ENCODE measurements around the gene SLC35B3. TPM values are rescaled to one million over a fixed set of nuclear protein-coding genes. Genes with fewer than 3 reads are reported as not detected.
"Not testable (repeated sequence)": the region's sequence is repeated elsewhere in the genome, so short reads cannot be mapped to it uniquely, and the experiment has no call there.

The SLC35B3 gene
- total and polyA plus RNA-seq, 2 donors (not counting 1 experiment from before 2014, with no cell fraction given) = 19.0 to 42.1 TPM

- Histone ChIP-seq H3K27me3 (ENCODE audit: control insufficient read depth, insufficient read depth, low read length) (no peaks in the 10 kb centered on the region), H2AFZ (ENCODE audit: low read length) (no peak overlapping the region), H3K4me2 (ENCODE audit: extremely low read depth, insufficient read depth, low read length) (no peak overlapping the region), H3K79me2 (ENCODE audit: control insufficient read depth, insufficient read depth, low read length) (no peaks in the 10 kb centered on the region), H3K27ac (ENCODE audit: insufficient read depth, low read length) (no peak overlapping the region), H3K4me3 (replicated peaks in 1 of 4; ENCODE audit: control extremely low read depth in 1 of 4, insufficient read depth in 1 of 4, low read depth in 3 of 4, low read length in 4 of 4) (no peak overlapping the region), H3K9ac (ENCODE audit: insufficient read depth, low read length) (no peak overlapping the region), H3K36me3 (ENCODE audit: control insufficient read depth, insufficient read depth, low read length) (no peaks in the 10 kb centered on the region), H4K20me1 (ENCODE audit: control insufficient read depth, extremely low read depth, insufficient read depth, low read length) (no peaks in the 10 kb centered on the region), H3K4me1 (ENCODE audit: control insufficient read depth, extremely low read depth, insufficient read depth, low read length) (no peaks in the 10 kb centered on the region), H3K9me3 (ENCODE audit: control insufficient read depth, insufficient read depth, low read depth, low read length) (no peaks in the 10 kb centered on the region)
- no peak for DNase-seq (ENCODE audit: low read depth in 2 of 2)
- TF ChIP-seq CTCF (conservative IDR thresholded peaks at IDR 0.05 in 1 of 2, IDR thresholded peaks at IDR 0.05 in 1 of 2; ENCODE audit: low read depth in 1 of 2, low read length in 2 of 2) (no peak), EZH2 (IDR thresholded peaks at IDR 0.05; ENCODE audit: low read length, missing control alignments) (no peak)
Measured at GRCh38 chr6:8462694-8463093, 27.3 kb upstream of the SLC35B3 start.

GRCh38 chr6:8462169-8462568 is 26.8 kb upstream of the SLC35B3 start:
- TF ChIP-seq CTCF (conservative IDR thresholded peaks at IDR 0.05 in 1 of 2, IDR thresholded peaks at IDR 0.05 in 1 of 2; ENCODE audit: low read depth in 1 of 2, low read length in 2 of 2) (no peak), EZH2 (IDR thresholded peaks at IDR 0.05; ENCODE audit: low read length, missing control alignments) (no peak)

GRCh38 chr6:8446391-8446790 is 11.0 kb upstream of the SLC35B3 start:
- H3K79me2 ChIP-seq (ENCODE audit: control insufficient read depth, insufficient read depth, low read length) = no peaks in the 10 kb centered on the region
- H3K9ac ChIP-seq (ENCODE audit: insufficient read depth, low read length) = no peak overlapping the region
- no peaks in the 10 kb centered on the region for H3K4me1 ChIP-seq (ENCODE audit: control insufficient read depth, extremely low read depth, insufficient read depth, low read length)
- H3K4me2 ChIP-seq (ENCODE audit: extremely low read depth, insufficient read depth, low read length) = no peak overlapping the region
- no peaks in the 10 kb centered on the region for H3K27me3 ChIP-seq (ENCODE audit: control insufficient read depth, insufficient read depth, low read length)
- no peak for DNase-seq (ENCODE audit: low read depth in 2 of 2)
- H2AFZ ChIP-seq (ENCODE audit: low read length) = no peak overlapping the region
- no peak overlapping the region for H3K27ac ChIP-seq (ENCODE audit: insufficient read depth, low read length)
- TF ChIP-seq EZH2 (IDR thresholded peaks at IDR 0.05; ENCODE audit: low read length, missing control alignments) = no peak
- TF ChIP-seq CTCF (conservative IDR thresholded peaks at IDR 0.05 in 1 of 2, IDR thresholded peaks at IDR 0.05 in 1 of 2; ENCODE audit: low read depth in 1 of 2, low read length in 2 of 2) = no peak
- no peak overlapping the region for H3K4me3 ChIP-seq (replicated peaks in 1 of 4; ENCODE audit: control extremely low read depth in 1 of 4, insufficient read depth in 1 of 4, low read depth in 3 of 4, low read length in 4 of 4)
- no peaks in the 10 kb centered on the region for H3K9me3 ChIP-seq (ENCODE audit: control insufficient read depth, insufficient read depth, low read depth, low read length)
- no peaks in the 10 kb centered on the region for H4K20me1 ChIP-seq (ENCODE audit: control insufficient read depth, extremely low read depth, insufficient read depth, low read length)
- no peaks in the 10 kb centered on the region for H3K36me3 ChIP-seq (ENCODE audit: control insufficient read depth, insufficient read depth, low read length)

More at GRCh38 chr6:8462169-8462568, 26.8 kb upstream of the SLC35B3 start:
- Histone ChIP-seq H3K27ac (ENCODE audit: insufficient read depth, low read length) (no peak overlapping the region), H3K36me3 (ENCODE audit: control insufficient read depth, insufficient read depth, low read length) (no peaks in the 10 kb centered on the region), H3K79me2 (ENCODE audit: control insufficient read depth, insufficient read depth, low read length) (no peaks in the 10 kb centered on the region), H2AFZ (ENCODE audit: low read length) (no peak overlapping the region), H3K9ac (ENCODE audit: insufficient read depth, low read length) (no peak overlapping the region), H3K4me1 (ENCODE audit: control insufficient read depth, extremely low read depth, insufficient read depth, low read length) (no peaks in the 10 kb centered on the region), H3K4me3 (replicated peaks in 1 of 4; ENCODE audit: control extremely low read depth in 1 of 4, insufficient read depth in 1 of 4, low read depth in 3 of 4, low read length in 4 of 4) (no peak overlapping the region), H3K9me3 (ENCODE audit: control insufficient read depth, insufficient read depth, low read depth, low read length) (no peaks in the 10 kb centered on the region), H3K4me2 (ENCODE audit: extremely low read depth, insufficient read depth, low read length) (no peak overlapping the region), H3K27me3 (ENCODE audit: control insufficient read depth, insufficient read depth, low read length) (no peaks in the 10 kb centered on the region), H4K20me1 (ENCODE audit: control insufficient read depth, extremely low read depth, insufficient read depth, low read length) (no peaks in the 10 kb centered on the region)
- DNase-seq (ENCODE audit: low read depth in 2 of 2) = no peak

- not testable (repeated sequence) for H3K4me2 ChIP-seq (ENCODE audit: extremely low read depth, insufficient read depth, low read length); H3K36me3 ChIP-seq (ENCODE audit: control insufficient read depth, insufficient read depth, low read length); DNase-seq (ENCODE audit: low read depth in 2 of 2); H3K9ac ChIP-seq (ENCODE audit: insufficient read depth, low read length); H3K27me3 ChIP-seq (ENCODE audit: control insufficient read depth, insufficient read depth, low read length); H3K4me1 ChIP-seq (ENCODE audit: control insufficient read depth, extremely low read depth, insufficient read depth, low read length); H3K9me3 ChIP-seq (ENCODE audit: control insufficient read depth, insufficient read depth, low read depth, low read length); H3K79me2 ChIP-seq (ENCODE audit: control insufficient read depth, insufficient read depth, low read length); H4K20me1 ChIP-seq (ENCODE audit: control insufficient read depth, extremely low read depth, insufficient read depth, low read length); H3K4me3 ChIP-seq (replicated peaks in 1 of 4; ENCODE audit: control extremely low read depth in 1 of 4, insufficient read depth in 1 of 4, low read depth in 3 of 4, low read length in 4 of 4); H2AFZ ChIP-seq (ENCODE audit: low read length); H3K27ac ChIP-seq (ENCODE audit: insufficient read depth, low read length)
Measured at GRCh38 chr6:8445930-8446329, 10.6 kb upstream of the SLC35B3 start.

Measured in fibroblast of lung (primary cell).